Aortic smooth muscle cell (primary cell): ENCODE results near the gene CDK5. TPM values are rescaled to one million over a fixed set of nuclear protein-coding genes. Genes with fewer than 3 reads are reported as not detected.

Source experiments
- total RNA-seq: library from RNA; depleted of rRNA; stranded (reverse); fragments of >200 nt; gene quantifications from 2 replicates; pipeline ENCODE4 v1.2.3, GENCODE V29; 2014

Gene CDK5
- 28.7 and 30.8 TPM in 2 replicates for total RNA-seq

GRCh38 chr7:151057506-151057988 is at the start of gene CDK5:
CDK5 (minus strand) TSS chr7:151057897; CDS start chr7:151057848, 49 bp downstream.

DNA sequence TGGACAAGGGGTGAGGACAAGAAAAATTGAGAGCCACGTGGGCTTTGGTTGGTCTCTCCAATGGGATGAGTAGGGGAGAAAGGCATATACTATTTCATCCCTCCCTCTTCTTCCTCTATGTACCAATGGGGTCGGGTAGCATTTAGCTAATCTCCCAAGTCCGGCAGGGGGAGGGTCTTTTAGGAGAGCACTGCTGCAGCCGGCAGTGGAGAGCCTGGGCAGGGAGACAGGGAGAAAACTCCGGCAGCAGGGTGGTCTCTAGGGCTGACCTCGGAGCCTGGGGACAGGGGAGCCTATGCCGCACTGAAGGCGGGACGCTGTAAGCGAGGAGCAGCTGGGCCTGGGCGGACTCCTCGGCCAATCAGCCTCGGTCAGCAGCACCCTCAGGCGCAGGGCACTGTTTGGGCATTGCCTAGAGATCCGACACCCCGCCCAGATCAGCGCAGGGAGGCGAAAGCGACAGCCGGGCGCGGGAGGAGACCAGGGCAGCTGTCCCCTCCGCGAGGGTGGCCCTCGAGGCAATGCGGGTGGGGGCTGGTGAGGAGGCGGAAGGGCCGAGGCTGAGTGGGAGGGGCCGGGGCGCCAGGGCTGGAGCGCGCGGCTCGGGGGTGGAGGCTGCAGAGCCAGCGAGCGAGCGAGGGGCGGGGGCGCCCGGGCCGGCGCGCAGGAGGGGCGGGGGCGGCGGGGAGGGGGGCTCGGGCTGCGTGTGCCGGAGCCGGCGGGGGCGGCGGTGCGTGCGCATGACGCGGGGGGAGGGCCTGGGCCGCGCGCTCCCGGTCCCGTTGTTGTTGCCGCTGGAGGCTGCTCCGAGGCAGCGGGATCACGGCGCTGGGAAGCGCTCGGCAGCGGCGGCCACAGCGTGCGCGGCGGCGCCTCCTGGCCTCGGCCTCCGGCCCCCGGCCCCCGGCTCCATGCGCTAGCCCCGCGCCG is 28.3 kb upstream of the CDK5 start, which contains the start of gene AGAP3:
Gene AGAP3 (plus strand): TSS at position 785 of the 930 bp plus-strand sequence. CDS start 267 bp downstream, outside the sequence.

GRCh38 chr7:151083071-151083823 is 25.6 kb upstream of the CDK5 start, which contains the start of gene TMUB1:
TMUB1 (minus strand) TSS chr7:151083493; CDS start chr7:151082563, 930 bp downstream.

DNA sequence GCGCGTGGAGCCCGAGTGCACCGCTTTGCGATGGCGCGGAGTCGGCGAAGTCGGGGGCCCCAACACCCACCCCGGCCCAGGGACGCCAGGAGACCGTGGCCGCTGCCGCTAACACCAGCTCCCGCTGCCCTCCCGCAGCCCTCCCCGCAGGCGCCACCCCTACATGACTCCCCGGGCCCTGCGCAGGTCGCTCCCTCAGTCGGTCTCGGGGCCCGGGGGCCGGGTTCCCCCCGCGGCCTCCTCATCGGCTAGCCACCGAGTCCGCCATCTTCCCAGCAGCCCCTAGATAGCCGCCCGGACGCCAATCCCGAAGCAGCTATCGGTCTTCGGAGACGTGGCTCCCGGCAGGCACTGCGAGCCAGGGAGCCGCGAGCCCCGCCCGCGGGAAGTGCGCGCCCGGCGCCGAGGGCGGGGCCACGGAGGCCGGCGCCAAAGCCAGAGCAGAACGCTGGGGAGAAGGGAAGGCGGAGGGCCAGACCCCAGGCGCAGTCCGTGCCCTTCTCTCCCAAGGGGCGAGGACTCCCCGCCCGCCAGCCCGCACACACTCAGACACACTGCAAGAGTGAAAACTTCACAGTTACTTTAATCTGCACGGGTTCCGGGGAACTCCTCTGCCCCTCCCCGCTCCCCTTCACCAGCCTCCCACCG is 22.9 kb upstream of the CDK5 start, which contains the start of gene FASTK:
Gene FASTK (minus strand): TSS at position 288 of the 648 bp plus-strand sequence. CDS start 43 bp downstream, at position 245.

DNA sequence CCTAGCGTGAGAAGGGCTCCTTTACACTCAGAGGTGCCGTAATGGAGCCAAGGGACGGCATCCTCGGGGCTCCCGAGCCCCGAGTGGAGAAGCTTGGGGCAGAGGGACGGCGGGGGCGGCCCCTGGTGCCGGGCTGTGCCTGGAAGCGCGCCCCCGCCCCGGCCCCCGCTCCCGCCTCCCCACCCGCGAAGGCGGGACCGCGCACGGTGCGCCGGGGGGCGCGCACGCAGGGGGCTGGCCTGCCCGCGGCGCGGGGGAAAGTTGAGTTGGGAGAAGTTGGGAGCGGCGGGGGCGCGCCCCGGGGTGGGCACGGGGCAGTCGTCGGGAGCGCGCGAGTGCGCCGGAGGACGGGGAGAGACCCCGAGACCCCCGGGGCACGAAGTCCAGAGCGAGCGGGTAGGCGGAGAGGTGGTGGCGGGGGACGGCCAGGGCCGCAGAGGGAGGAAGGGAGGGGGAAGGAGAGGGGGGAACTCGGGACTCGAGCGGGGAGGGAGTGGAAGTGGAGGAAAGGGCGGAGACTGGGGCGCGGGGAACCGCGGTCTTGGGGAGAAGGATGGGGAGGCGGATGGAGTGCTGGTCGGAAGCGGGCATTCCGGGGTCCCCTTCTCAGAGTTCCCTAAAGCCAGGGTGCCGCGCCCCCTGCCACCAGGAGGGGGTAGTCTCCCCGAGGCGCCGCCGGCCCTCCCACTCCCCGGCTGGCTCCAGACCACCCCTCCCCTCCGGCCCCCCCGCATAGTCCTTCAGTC is 1.8 kb upstream of the CDK5 start, which contains the start of gene SLC4A2:
Gene SLC4A2 (plus strand): TSS at position 223 of the 746 bp plus-strand sequence. CDS start 2,399 bp downstream, outside the sequence.

GRCh38 chr7:151047976-151048815 is 9.5 kb downstream of the CDK5 start, which contains the start of gene ASIC3:
ASIC3 (plus strand) TSS chr7:151048531; CDS start chr7:151048886, 355 bp downstream.

DNA sequence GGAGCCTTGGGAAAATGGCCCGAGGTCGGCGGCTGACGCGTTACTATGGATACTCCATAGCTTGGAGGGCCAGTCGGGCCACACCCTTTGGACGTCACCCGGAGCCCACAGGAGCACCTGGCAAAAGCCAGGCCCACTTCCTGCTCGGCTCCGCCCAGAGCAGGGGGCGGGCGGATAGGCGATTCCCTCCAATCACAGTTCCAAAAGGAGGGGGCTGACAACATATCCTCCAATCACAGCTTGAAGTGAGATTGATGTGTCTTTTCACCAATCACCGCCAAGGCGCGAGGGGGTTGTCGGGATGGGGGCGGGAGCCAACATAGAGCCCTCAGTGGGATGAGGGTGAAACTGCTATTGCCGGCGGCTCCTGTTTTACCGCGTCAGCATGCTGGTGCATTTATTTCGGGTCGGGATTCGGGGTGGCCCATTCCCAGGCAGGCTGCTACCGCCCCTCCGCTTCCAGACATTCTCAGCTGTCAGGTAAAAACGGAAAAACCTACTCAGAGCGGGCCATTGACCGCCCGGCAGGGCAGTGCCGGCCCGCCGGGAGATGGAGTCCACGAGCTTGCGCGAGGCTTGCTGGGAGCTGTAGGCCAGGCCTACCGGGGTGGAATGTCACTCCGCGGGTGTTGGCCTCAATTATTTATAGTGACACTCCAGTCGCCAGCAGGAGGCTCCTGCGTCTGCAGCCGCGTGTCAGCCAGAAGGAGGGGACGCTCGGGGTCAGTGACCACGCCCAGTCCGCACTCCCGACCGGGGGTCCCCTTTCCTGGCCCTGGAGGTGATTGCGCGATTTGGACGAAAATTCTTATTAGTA is 29.4 kb downstream of the CDK5 start, which contains the start of gene ABCB8:
Gene ABCB8 (plus strand): TSS at position 320 of the 817 bp plus-strand sequence. CDS start 66 bp downstream, at position 386.

DNA sequence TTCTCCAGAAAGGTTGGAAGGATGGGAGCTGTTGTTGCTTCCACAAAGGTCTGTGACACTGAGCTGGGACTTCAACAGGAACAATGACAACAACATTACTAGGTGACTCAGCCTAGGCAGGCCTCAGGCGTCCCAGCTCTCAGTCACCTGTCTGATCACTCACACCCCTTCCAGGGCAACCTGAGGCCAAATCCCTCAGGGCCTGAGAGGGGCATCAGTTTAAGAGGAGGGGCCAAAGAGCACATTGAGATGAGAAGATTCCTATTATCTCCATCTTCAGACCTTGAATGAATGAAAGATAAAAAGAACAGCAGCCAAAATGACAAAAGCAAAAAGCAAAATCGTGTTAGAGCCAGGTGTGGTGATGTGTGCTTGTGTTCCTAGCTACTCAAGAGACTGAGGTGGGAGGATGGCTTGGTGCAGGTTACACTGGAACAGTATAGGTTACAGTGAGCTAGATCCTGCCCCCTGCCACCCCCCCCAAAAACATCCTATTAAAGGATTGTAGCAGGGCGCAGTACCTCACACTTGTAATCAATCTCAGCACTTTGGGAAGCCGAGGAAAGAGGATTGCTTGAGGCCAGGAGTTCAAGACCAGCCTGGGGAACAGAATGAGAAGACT is 33.2 kb downstream of the CDK5 start, which contains the start of gene ATG9B:
Gene ATG9B (minus strand): TSS at position 60 of the 622 bp plus-strand sequence. CDS start 71 bp downstream, outside the sequence.

Other genes starting within 250 kb of the CDK5 start
- not detected in 2 replicates for gene AOC1, start 205.4 kb downstream of the CDK5 start, total RNA-seq
- gene KCNH2, start 79.6 kb downstream of the CDK5 start, total RNA-seq = under 0.01 TPM in 1 of 2 replicates, not detected in the other
- 1.7 and 3.7 TPM in 2 replicates for gene NOS3, start 66.9 kb downstream of the CDK5 start, total RNA-seq
- gene ATG9B, start 33.4 kb downstream of the CDK5 start, total RNA-seq = 0.06 TPM in 1 of 2 replicates, not detected in the other
- 19.0 and 25.9 TPM in 2 replicates for gene ABCB8, start 29.4 kb downstream of the CDK5 start, total RNA-seq
- 0.06 TPM in 1 of 2 replicates, not detected in the other for gene ASIC3, start 9.4 kb downstream of the CDK5 start, total RNA-seq
- gene SLC4A2, start 1.7 kb upstream of the CDK5 start, total RNA-seq = 80.1 and 104 TPM in 2 replicates
- 72.1 and 82.5 TPM in 2 replicates for gene FASTK, start 22.9 kb upstream of the CDK5 start, total RNA-seq
- 15.5 and 16.5 TPM in 2 replicates for gene TMUB1, start 25.6 kb upstream of the CDK5 start, total RNA-seq
- gene AGAP3, start 28.6 kb upstream of the CDK5 start, total RNA-seq = 22.0 and 31.8 TPM in 2 replicates
- gene GBX1, start 109.8 kb upstream of the CDK5 start, total RNA-seq = not detected in 2 replicates
- not detected in 2 replicates for gene ASB10, start 129.4 kb upstream of the CDK5 start, total RNA-seq
- gene H2BK1, start 152.6 kb upstream of the CDK5 start, total RNA-seq = not detected in 2 replicates
- gene ABCF2, start 169.3 kb upstream of the CDK5 start, total RNA-seq = 41.2 and 62.4 TPM in 2 replicates
- 73.6 and 82.2 TPM in 2 replicates for gene CHPF2, start 174.6 kb upstream of the CDK5 start, total RNA-seq
- gene SMARCD3, start 190.8 kb upstream of the CDK5 start, total RNA-seq = 40.7 and 41.8 TPM in 2 replicates